Heart right ventricle (tissue), 16 donors: ENCODE measurements around the gene ST3GAL2. TPM values are rescaled to one million over a fixed set of nuclear protein-coding genes. Genes with fewer than 3 reads are reported as not detected.

ENCODE experiments used
- ATAC-seq, 8 donors: fragments of 200-7000 bp; cut with Tn5 transposase; one replicate each; pipeline ENCODE4 v1.9.1; 2020; ENCODE audit warnings: mild to moderate bottlenecking in 8 of 8, moderate library complexity in 8 of 8, moderate number of reproducible peaks in 1 of 8
- DNase-seq, 2 donors: peaks; one replicate each; pipeline ENCODE4 v3.0.0-alpha.2; 2020
- H3K27ac ChIP-seq, 10 donors: fragments of 200-600 bp; sonication (generic) in 2 of 10; one replicate each; pipeline versions ENCODE4 v1.5.0 to v1.8.0; 2020 to 2022; ENCODE audit warnings: mild to moderate bottlenecking in 3 of 10
- H3K27me3 ChIP-seq, 7 donors: fragments of 200-600 bp; one replicate each; pipeline ENCODE4 v1.8.0; 2021 to 2022; ENCODE audit warnings: mild to moderate bottlenecking in 2 of 7
- H3K36me3 ChIP-seq, 9 donors: fragments of 200-600 bp; sonication (generic) in 1 of 9; one replicate each; pipeline versions ENCODE4 v1.5.0 to v1.8.0; 2020 to 2022; ENCODE audit warnings: mild to moderate bottlenecking in 2 of 9
- H3K4me1 ChIP-seq, 9 donors: fragments of 200-600 bp; sonication (generic) in 1 of 9; one replicate each; pipeline versions ENCODE4 v1.5.0 to v1.8.0; 2020 to 2022; ENCODE audit warnings: mild to moderate bottlenecking in 4 of 9
- H3K4me3 ChIP-seq, 10 donors: fragments of 200-600 bp; sonication (generic) in 2 of 10; one replicate each; pipeline versions ENCODE4 v1.5.0 to v1.8.0; 2020 to 2022; ENCODE audit warnings: mild to moderate bottlenecking in 7 of 10, moderate library complexity in 2 of 10
- H3K9me3 ChIP-seq, 11 donors: fragments of 200-600 bp in 10 of 11; sonication (generic) in 2 of 11; one replicate each; pipeline versions ENCODE4 v1.5.0 to v1.8.0; 2013 to 2022; ENCODE audit warnings: mild to moderate bottlenecking in 2 of 11, control low read depth in 1 of 11, moderate library complexity in 1 of 11
- CTCF ChIP-seq, 9 donors: fragments of 200-600 bp; sonication (generic) in 2 of 9; IDR thresholded peaks; one replicate each; pipeline versions ENCODE4 v1.5.0 to v1.8.0; 2021 to 2022; ENCODE audit warnings: antibody characterized with exemption in 9 of 9, mild to moderate bottlenecking in 5 of 9, moderate library complexity in 1 of 9
- WGBS, 2 donors: extraction: QIAGEN DNeasy Blood & Tissue Kit; methylation state at CpG; one replicate each; pipeline ENCODE4 v1.1.7; 2013; ENCODE audit warnings: inconsistent platforms in 1 of 2; 5-methylcytosine and 5-hydroxymethylcytosine counted together
- intact Hi-C, 10 donors: fragments of 100-400 bp; cut with DNase I; formaldehyde crosslinking; loops; one replicate each; pipeline versions ENCODE4 v1.11.1 to v1.14.2; 2022
- polyA plus RNA-seq, 2 donors: library from polyadenylated mRNA; stranded (reverse); fragments of 200-250 nt; gene quantifications; one replicate each; pipeline ENCODE4 v1.2.3, GENCODE V29; 2013
- total RNA-seq, 10 donors: library from RNA; stranded (reverse); fragmentation: NEBNext Ultra II Directional in 3 of 10; extraction: Animal tissue kit (Norgen Biotek cat#: 25700) in 3 of 10; gene quantifications; one replicate each; pipeline versions ENCODE4 v1.2.1 to v1.2.4, GENCODE V29; 2021 to 2023
- donor health status: Arrhythmogenic right ventricular cardiomyopathy.
- donor health status: ischemic (EF 13 %, LVEDD 7.1; RV severe dilation, severe dysfunction).
- donor health status: healthy with polysubstance abuse.
- donor health status: DM: no; HTN: yes; CAD: no.
- donor health status: DM: no; HTN: no; CAD: no.
- donor health status: ischemic (EF 25% LVEDD 6.9; RV normal size, moderate dysfunction).
- donor health status: ischemic (EF 25% LVEDD 5.7; RV mildly dilated, moderate dysfunction).
- donor health status: healthy.
- donor health status: DM: yes; HTN: yes; CAD: no.
- donor health status: Ischemic cardiomyopathy.
- donor health status: ischemic (EF 35%, LVEDD 5.7; RV mildly dilated, moderate dysfunction).
- donor health status: nonischemic (EF 11% LVEDD 7.7; RV severe dilation, severe dysfunction).
- donor health status: DM: yes; HTN: yes; CAD: no.
- donor health status: PGD.
- donor health status: ischemic (EF 29% LVEDD 5.4; RV normal size, mild dysfunction).
- donor health status: nonischemic (EF 23%, LVEDD 6.1; RV moderate dilation, normal function).

Gene ST3GAL2
- total and polyA plus RNA-seq, 12 donors, result 8.0 to 37.1 (median 19.0) TPM

- ATAC-seq (peak in 7 of 8 donors; percentile 24 to 70 (median 59)), DNase-seq (no peak)
- no peak for TF ChIP-seq CTCF (IDR thresholded peaks at IDR 0.05)
- intact Hi-C loops, result loop anchor here in 3 of 10 donors (5.0 to 10.0 kb wide), 2 partner anchors 82 to 104 kb away; no protein-coding TSS in a partner anchor
- Histone ChIP-seq H3K36me3 (peaks cover 0 to 90% (median 31%) of the 10 kb centered on the region in 9 donors), H3K27ac (peak overlapping the region in 7 of 10 donors; percentile 44 to 76 (median 62)), H3K27me3 (no peaks in the 10 kb centered on the region), H3K4me3 (no peak overlapping the region), H3K9me3 (no peaks in the 10 kb centered on the region), H3K4me1 (peaks cover 0 to 36% (median 33%) of the 10 kb centered on the region in 9 donors)
- 74 to 80% methylated on average over 12 to 13 of the region's 13 CpGs for WGBS, 2 donors
Measured at GRCh38 chr16:70476272-70477020, 37.5 kb upstream of the ST3GAL2 start.

- no peak for ATAC-seq
- intact Hi-C loops, result loop anchor here in 3 of 10 donors (5.0 to 10.0 kb wide), 2 partner anchors 80 to 103 kb away; no protein-coding TSS in a partner anchor
- Histone ChIP-seq H3K27ac (no peak overlapping the region), H3K9me3 (no peaks in the 10 kb centered on the region), H3K4me1 (peaks cover 0 to 35% (median 30%) of the 10 kb centered on the region in 9 donors), H3K27me3 (no peaks in the 10 kb centered on the region), H3K4me3 (no peak overlapping the region), H3K36me3 (peaks cover 0 to 82% (median 19%) of the 10 kb centered on the region in 9 donors)
- TF ChIP-seq CTCF (IDR thresholded peaks at IDR 0.05), result no peak
- 89 to 91% methylated on average over 24 of the region's 24 CpGs for WGBS, 2 donors
- no peak for DNase-seq
Measured at GRCh38 chr16:70475054-70475871, 36.4 kb upstream of the ST3GAL2 start.

- ATAC-seq (no peak), DNase-seq (no peak)
- Histone ChIP-seq H3K36me3 (peaks cover 0 to 76% (median 16%) of the 10 kb centered on the region in 9 donors), H3K27me3 (no peaks in the 10 kb centered on the region), H3K27ac (no peak overlapping the region), H3K9me3 (no peaks in the 10 kb centered on the region), H3K4me3 (no peak overlapping the region), H3K4me1 (peaks cover 0 to 28% (median 22%) of the 10 kb centered on the region in 9 donors)
- intact Hi-C loops, result loop anchor here in 5 of 10 donors (5.0 to 10.0 kb wide), 3 partner anchors 80 to 102 kb away; no protein-coding TSS in a partner anchor
- TF ChIP-seq CTCF (IDR thresholded peaks at IDR 0.05), result no peak
- 93% methylated on average over 21 to 22 of the region's 22 CpGs for WGBS, 2 donors
Measured at GRCh38 chr16:70474320-70475053, 35.6 kb upstream of the ST3GAL2 start.
